HCT116 (cell line): ENCODE data around the gene MMP12. TPM values are rescaled to one million over a fixed set of nuclear protein-coding genes. Genes with fewer than 3 reads are reported as not detected.

Experiments used
- ATAC-seq: fragments of 200-7000 bp; cut with Tn5 transposase; 2 replicates; pipeline ENCODE4 v1.9.1; 2020; ENCODE audit warnings: mild to moderate bottlenecking, moderate library complexity
- BruUV-seq: library from RNA; stranded (reverse); fragments of 400-500 nt; replicated peaks from 2 replicates; lab custom pipeline; 2021; lab: Mats Ljungman, UMichigan
- CTCF ChIA-PET: fragments of 300-600 bp; sonication (Branson Sonifier 250); formaldehyde crosslinking; loops from one replicate; lab custom pipeline; 2021; ENCODE audit warnings: antibody characterized with exemption; lab: Charles Lee
- POLR2A ChIA-PET: fragments of 300-600, 350-600 bp; sonication (Branson Sonifier 250); formaldehyde crosslinking; loops from one replicate; lab custom pipeline; 2021; ENCODE audit warnings: antibody characterized with exemption; lab: Charles Lee
- RAD21 ChIA-PET, 2 experiments: fragments of 300-600 bp; sonication (Branson Sonifier 250); formaldehyde crosslinking; loops; one replicate each; lab custom pipeline; 2023; ENCODE audit warnings: low total read pairs in 2 of 2; ENCODE audit not compliant: uncharacterized antibody in 2 of 2, unreplicated experiment in 2 of 2, low non-redundant PET in 1 of 2; lab: Charles Lee
- DNase-seq: peaks from one replicate; pipeline ENCODE4 v3.0.0-alpha.2; 2010; ENCODE audit warnings: low read depth, low spot score
- H2AFZ ChIP-seq: fragments of 200-600 bp; shearing (Covaris generic), sonication (generic); 2 replicates; pipeline ENCODE4 v1.6.1; 2017; ENCODE audit warnings: low read depth, mixed run types, mixed read lengths, antibody characterized with exemption, low read length; ENCODE audit not compliant: poor library complexity, severe bottlenecking
- H3K27ac ChIP-seq: 2 replicates; pipeline ENCODE4 v1.5.1; 2012; ENCODE audit warnings: low read depth, low read length
- H3K27me3 ChIP-seq: fragments of 200-600 bp; sonication (generic); 2 replicates; pipeline ENCODE4 v1.6.1; 2016; ENCODE audit warnings: mixed run types, low read length, mixed read lengths; ENCODE audit not compliant: insufficient read depth
- H3K36me3 ChIP-seq, 2 experiments: fragments of 200-500 bp in 1 of 2; fragments of 200-600 bp in 1 of 2; sonication (Bioruptor generic) in 1 of 2; sonication (generic) in 1 of 2; 2 replicates each; pipeline versions ENCODE4 v1.5.1 to v1.6.1; 2014 to 2016; ENCODE audit warnings: low read length in 2 of 2, inconsistent platforms in 1 of 2, mixed read lengths in 1 of 2, mixed run types in 1 of 2; ENCODE audit not compliant: insufficient read depth in 2 of 2, control insufficient read depth in 1 of 2
- H3K4me1 ChIP-seq, 2 experiments: fragments of 200-600 bp in 1 of 2; sonication (generic) in 1 of 2; 2 replicates each; pipeline versions ENCODE4 v1.5.1 to v1.6.1; 2012 to 2017; ENCODE audit warnings: low read length in 2 of 2, inconsistent platforms in 1 of 2, mild to moderate bottlenecking in 1 of 2, mixed read lengths in 1 of 2, mixed run types in 1 of 2, moderate library complexity in 1 of 2; ENCODE audit not compliant: insufficient read depth in 2 of 2, control insufficient read depth in 1 of 2
- H3K4me2 ChIP-seq: fragments of 200-600 bp; sonication (generic); 2 replicates; pipeline ENCODE4 v1.6.1; 2017; ENCODE audit warnings: mixed run types, low read length, mixed read lengths
- H3K4me3 ChIP-seq, 2 experiments: fragments of 200-600 bp in 1 of 2; sonication (generic) in 1 of 2; replicated peaks in 1 of 2; 2 replicates each; pipeline ENCODE4 v1.5.1; 2011 to 2016; ENCODE audit warnings: low read length in 2 of 2, control low read depth in 1 of 2, low read depth in 1 of 2, mild to moderate bottlenecking in 1 of 2, mixed read lengths in 1 of 2, mixed run types in 1 of 2
- H3K79me2 ChIP-seq: fragments of 200-600 bp; sonication (generic); 2 replicates; pipeline ENCODE4 v1.6.1; 2017; ENCODE audit warnings: mild to moderate bottlenecking, mixed run types, low read length, moderate library complexity, mixed read lengths; ENCODE audit not compliant: insufficient read depth
- H3K9ac ChIP-seq: fragments of 200-600 bp; sonication (generic); 2 replicates; pipeline ENCODE4 v1.6.1; 2016; ENCODE audit warnings: low read length, mixed read lengths
- H3K9me2 ChIP-seq: fragments of 200-600 bp; sonication (generic), shearing (Covaris generic); 2 replicates; pipeline ENCODE4 v1.6.1; 2017; ENCODE audit warnings: mixed run types, mild to moderate bottlenecking, moderate library complexity; ENCODE audit not compliant: insufficient read depth
- H3K9me3 ChIP-seq, 2 experiments: fragments of 200-500 bp in 1 of 2; fragments of 200-600 bp in 1 of 2; sonication (Bioruptor generic) in 1 of 2; sonication (generic) in 1 of 2; 2 replicates each; pipeline ENCODE4 v1.6.1; 2014 to 2017; ENCODE audit warnings: low read length in 2 of 2, mixed read lengths in 2 of 2, inconsistent platforms in 1 of 2, low read depth in 1 of 2, mild to moderate bottlenecking in 1 of 2, mixed run types in 1 of 2, moderate library complexity in 1 of 2; ENCODE audit not compliant: control insufficient read depth in 1 of 2, insufficient read depth in 1 of 2
- H4K20me1 ChIP-seq: fragments of 200-600 bp; sonication (generic), shearing (Covaris generic); 2 replicates; pipeline ENCODE4 v1.6.1; 2017; ENCODE audit warnings: mixed run types, mild to moderate bottlenecking, moderate library complexity; ENCODE audit not compliant: insufficient read depth
- ATF3 ChIP-seq: IDR thresholded peaks from 2 replicates; pipeline ENCODE4 v1.6.1; 2012
- CBX3 ChIP-seq: IDR thresholded peaks from 2 replicates; pipeline ENCODE4 v1.6.1; 2012; ENCODE audit warnings: low read depth
- CEBPB ChIP-seq: IDR thresholded peaks from 2 replicates; pipeline ENCODE4 v1.6.1; 2012; ENCODE audit warnings: low read depth
- EGR1 ChIP-seq: IDR thresholded peaks from 2 replicates; pipeline ENCODE4 v1.6.1; 2012; ENCODE audit warnings: low read depth
- EZH2 ChIP-seq: fragments of 200-600 bp; sonication (generic); IDR thresholded peaks from 2 replicates; pipeline ENCODE4 v1.6.1; 2017; ENCODE audit warnings: antibody characterized with exemption, mixed run types
- FOSL1 ChIP-seq: IDR thresholded peaks from 2 replicates; pipeline ENCODE4 v1.6.1; 2012; ENCODE audit warnings: low read depth
- POLR2A ChIP-seq: IDR thresholded peaks from 2 replicates; pipeline ENCODE4 v1.7.0; 2011; ENCODE audit warnings: borderline replicate concordance; ENCODE audit not compliant: insufficient read depth, insufficient read length; ENCODE audit errors: extremely low read depth
- RAD21 ChIP-seq: IDR thresholded peaks from 2 replicates; pipeline ENCODE4 v1.6.1; 2012; ENCODE audit warnings: low read depth, mild to moderate bottlenecking
- SIN3A ChIP-seq: IDR thresholded peaks from 2 replicates; pipeline ENCODE4 v1.6.1; 2012; ENCODE audit warnings: low read depth
- SP1 ChIP-seq: IDR thresholded peaks from 2 replicates; pipeline ENCODE4 v1.6.1; 2012; ENCODE audit warnings: low read depth
- SRF ChIP-seq: IDR thresholded peaks from 2 replicates; pipeline ENCODE4 v1.6.1; 2012; ENCODE audit warnings: low read depth
- ZFX ChIP-seq: fragments of 450-650 bp; IDR thresholded peaks from 2 replicates; pipeline ENCODE4 v1.6.1; 2017
- intact Hi-C: fragments of 100-400 bp; cut with micrococcal nuclease; formaldehyde crosslinking; loops from 2 replicates; pipeline ENCODE4 v1.10.0; 2022
- total RNA-seq: library from RNA; stranded (reverse); gene quantifications from one replicate; pipeline ENCODE4 v1.2.1, GENCODE V29; 2021; ENCODE audit not compliant: unreplicated experiment
- TF ChIP-seq, protein P1 (sequence below): IDR thresholded peaks from 2 replicates; pipeline ENCODE4 v1.6.1; 2012

The MMP12 gene
- total RNA-seq, 1 experiment from 2014 or later: not detected

- RAD21 ChIA-PET: no interaction called here
- no TSS peak for BruUV-seq
- H3K9ac ChIP-seq: no peak overlapping the region
- CTCF ChIA-PET: no interaction called here
- TF ChIP-seq SP1 (no peak), CEBPB (no peak), EGR1 (no peak)
- TF ChIP-seq, protein P1, sequence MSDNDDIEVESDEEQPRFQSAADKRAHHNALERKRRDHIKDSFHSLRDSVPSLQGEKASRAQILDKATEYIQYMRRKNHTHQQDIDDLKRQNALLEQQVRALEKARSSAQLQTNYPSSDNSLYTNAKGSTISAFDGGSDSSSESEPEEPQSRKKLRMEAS: no peak
- POLR2A ChIA-PET: no interaction called here
- no peak overlapping the region for H3K4me2 ChIP-seq
- H3K9me2 ChIP-seq: no peaks in the 10 kb centered on the region
- no peaks in the 10 kb centered on the region for H3K36me3 ChIP-seq
- no peaks in the 10 kb centered on the region for H3K79me2 ChIP-seq
- H3K4me1 ChIP-seq: no peaks in the 10 kb centered on the region
- no peak for DNase-seq
- H3K27me3 ChIP-seq: no peaks in the 10 kb centered on the region
- H2AFZ ChIP-seq: no peak overlapping the region
- no peak for ATAC-seq
- no peaks in the 10 kb centered on the region for H4K20me1 ChIP-seq
- intact Hi-C loops: no loop called here
- H3K27ac ChIP-seq: no peak overlapping the region
- H3K9me3 ChIP-seq: no peaks in the 10 kb centered on the region
- no peak overlapping the region for H3K4me3 ChIP-seq
These were observed 42.2 kb downstream of the MMP12 start for GRCh38 chr11:102832612-102833011.

- ATAC-seq (no peak), DNase-seq (no peak)
- no peaks in the 10 kb centered on the region for H3K27me3 ChIP-seq
- H3K36me3 ChIP-seq: no peaks in the 10 kb centered on the region
- H3K27ac ChIP-seq: no peak overlapping the region
- no peak overlapping the region for H3K4me3 ChIP-seq
- intact Hi-C loops: no loop called here
- TF ChIP-seq EGR1 (no peak), FOSL1 (no peak), CEBPB (no peak), POLR2A (no peak), CBX3 (no peak), SP1 (no peak), ZFX (no peak), EZH2 (no peak), RAD21 (no peak), ATF3 (no peak), SRF (no peak), SIN3A (no peak)
- TF ChIP-seq, protein P1: no peak
- RAD21 ChIA-PET: no interaction called here
- POLR2A ChIA-PET: no interaction called here
- H3K79me2 ChIP-seq: no peaks in the 10 kb centered on the region
- no peaks in the 10 kb centered on the region for H3K9me3 ChIP-seq
- no peaks in the 10 kb centered on the region for H4K20me1 ChIP-seq
- no peak overlapping the region for H2AFZ ChIP-seq
- H3K9ac ChIP-seq: no peak overlapping the region
- H3K9me2 ChIP-seq: no peaks in the 10 kb centered on the region
- no TSS peak for BruUV-seq
- H3K4me2 ChIP-seq: no peak overlapping the region
- CTCF ChIA-PET: no interaction called here
- H3K4me1 ChIP-seq: no peaks in the 10 kb centered on the region
These were observed 43.0 kb downstream of the MMP12 start for GRCh38 chr11:102831489-102832440.
